Activated T-helper 9 cell treated with anti-CD3 and anti-CD28 coated beads, Interleukin-2, amount 50 U/mL, for 16 hours (primary cell): Measurements from ENCODE around the gene KSR1.
A peak's percentile ranks its signal among the peaks of the same experiment; 100 is the strongest.
"Not testable (repeated sequence)": the region's sequence is repeated elsewhere in the genome, so short reads cannot be mapped to it uniquely, and the experiment has no call there.

Source experiments
- DNase-seq: peaks from one replicate; pipeline ENCODE4 v3.0.0-alpha.2; 2020; ENCODE audit warnings: low read depth

Gene KSR1

GRCh38 chr17:27454089-27454488, 2.2 kb upstream of the KSR1 start:
- DNase-seq, result no peak

GRCh38 chr17:27455236-27455913, 873 bp upstream of the KSR1 start:
- no peak for DNase-seq

GRCh38 chr17:27456681-27457359, 572 bp downstream of the KSR1 start:
- DNase-seq, result no peak

GRCh38 chr17:27457360-27457715, 1.1 kb downstream of the KSR1 start:
- DNase-seq, result no peak

GRCh38 chr17:27457731-27458523, 1.7 kb downstream of the KSR1 start:
- DNase-seq, result no peak

GRCh38 chr17:27458524-27458908, 2.3 kb downstream of the KSR1 start:
- DNase-seq, result no peak

GRCh38 chr17:27459433-27459832, 3.2 kb downstream of the KSR1 start:
- DNase-seq, result no peak

GRCh38 chr17:27460196-27460725, 4.0 kb downstream of the KSR1 start:
- no peak for DNase-seq

- DNase-seq, result no peak
Observed at GRCh38 chr17:27461192-27461859, 5.1 kb downstream of the KSR1 start.

- DNase-seq, result no peak
Observed at GRCh38 chr17:27462149-27462548, 5.9 kb downstream of the KSR1 start.

- DNase-seq, result no peak
Observed at GRCh38 chr17:27462714-27463113, 6.5 kb downstream of the KSR1 start.

GRCh38 chr17:27463235-27463677, 7.0 kb downstream of the KSR1 start:
- DNase-seq, result no peak

- not testable (repeated sequence) for DNase-seq
Observed at GRCh38 chr17:27464019-27464418, 7.8 kb downstream of the KSR1 start.

- no peak for DNase-seq
Observed at GRCh38 chr17:27464431-27464830, 8.2 kb downstream of the KSR1 start.

- not testable (repeated sequence) for DNase-seq
Observed at GRCh38 chr17:27465875-27466274, 9.6 kb downstream of the KSR1 start.

- DNase-seq, result no peak
Observed at GRCh38 chr17:27466376-27466742, 10.1 kb downstream of the KSR1 start.

- DNase-seq, result peak; percentile 70
Observed at GRCh38 chr17:27466743-27467375, 10.6 kb downstream of the KSR1 start.

GRCh38 chr17:27469256-27469655, 13.0 kb downstream of the KSR1 start:
- DNase-seq, result no peak

- peak; percentile 77 for DNase-seq
Observed at GRCh38 chr17:27471321-27472269, 15.3 kb downstream of the KSR1 start.

GRCh38 chr17:27473190-27473747, 17.0 kb downstream of the KSR1 start:
- DNase-seq, result no peak
